ENCODE results near the gene KLHL14. TPM values are rescaled to one million over a fixed set of nuclear protein-coding genes. Genes with fewer than 3 reads are reported as not detected.

KLHL14 gene
- total RNA-seq, 1 donor from 2014 or later = 0.98 TPM

DNA sequence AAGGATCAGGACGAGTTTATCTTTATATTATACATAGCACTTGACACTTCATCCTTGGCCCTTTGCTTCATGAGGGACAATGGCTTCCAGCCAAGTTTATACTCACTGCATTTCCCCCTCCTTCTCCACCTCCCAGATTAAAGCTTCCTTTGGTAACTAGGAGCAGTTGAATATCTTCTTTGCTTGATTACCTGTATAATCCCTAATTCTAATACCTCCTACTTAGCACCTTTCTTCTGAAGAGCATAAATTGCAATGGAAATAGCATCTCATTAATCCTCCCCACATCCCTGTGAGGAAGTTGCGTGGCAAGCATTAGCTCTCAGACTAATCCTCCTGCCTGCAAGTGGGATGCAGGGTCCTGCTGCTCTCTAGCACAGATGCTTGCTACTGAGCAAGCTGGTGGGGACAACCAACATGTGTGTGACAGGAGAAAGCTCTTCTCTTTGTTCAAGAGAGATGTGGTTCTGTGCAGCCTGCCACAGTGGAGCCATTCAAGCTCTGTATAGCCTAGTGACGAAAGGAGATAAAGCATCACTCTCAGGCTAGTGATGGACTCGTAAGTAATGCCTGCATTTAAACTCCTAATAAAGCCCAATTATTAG, 19.1 kb downstream of the KLHL14 start:
- H3K4me1 ChIP-seq = no peaks in the 10 kb centered on the region
- intact Hi-C loops (cut with DNase I) = no loop called here
- H3K27ac ChIP-seq = no peak overlapping the region
- no peak overlapping the region for H3K4me3 ChIP-seq
- DNase-seq (ENCODE audit: extremely low spot score in 2 of 2) = no peak
- H3K36me3 ChIP-seq = no peaks in the 10 kb centered on the region
- no peak for TF ChIP-seq POLR2A (IDR thresholded peaks at IDR 0.05)
- no peak for TF ChIP-seq POLR2AphosphoS5 (IDR thresholded peaks at IDR 0.05; ENCODE audit: insufficient read depth in 1 of 2, low read depth in 1 of 2)
- TF ChIP-seq, protein P1, sequence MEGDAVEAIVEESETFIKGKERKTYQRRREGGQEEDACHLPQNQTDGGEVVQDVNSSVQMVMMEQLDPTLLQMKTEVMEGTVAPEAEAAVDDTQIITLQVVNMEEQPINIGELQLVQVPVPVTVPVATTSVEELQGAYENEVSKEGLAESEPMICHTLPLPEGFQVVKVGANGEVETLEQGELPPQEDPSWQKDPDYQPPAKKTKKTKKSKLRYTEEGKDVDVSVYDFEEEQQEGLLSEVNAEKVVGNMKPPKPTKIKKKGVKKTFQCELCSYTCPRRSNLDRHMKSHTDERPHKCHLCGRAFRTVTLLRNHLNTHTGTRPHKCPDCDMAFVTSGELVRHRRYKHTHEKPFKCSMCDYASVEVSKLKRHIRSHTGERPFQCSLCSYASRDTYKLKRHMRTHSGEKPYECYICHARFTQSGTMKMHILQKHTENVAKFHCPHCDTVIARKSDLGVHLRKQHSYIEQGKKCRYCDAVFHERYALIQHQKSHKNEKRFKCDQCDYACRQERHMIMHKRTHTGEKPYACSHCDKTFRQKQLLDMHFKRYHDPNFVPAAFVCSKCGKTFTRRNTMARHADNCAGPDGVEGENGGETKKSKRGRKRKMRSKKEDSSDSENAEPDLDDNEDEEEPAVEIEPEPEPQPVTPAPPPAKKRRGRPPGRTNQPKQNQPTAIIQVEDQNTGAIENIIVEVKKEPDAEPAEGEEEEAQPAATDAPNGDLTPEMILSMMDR (IDR thresholded peaks at IDR 0.05) = no peak
- no peaks in the 10 kb centered on the region for H3K9me3 ChIP-seq
- no peaks in the 10 kb centered on the region for H3K27me3 ChIP-seq

DNA sequence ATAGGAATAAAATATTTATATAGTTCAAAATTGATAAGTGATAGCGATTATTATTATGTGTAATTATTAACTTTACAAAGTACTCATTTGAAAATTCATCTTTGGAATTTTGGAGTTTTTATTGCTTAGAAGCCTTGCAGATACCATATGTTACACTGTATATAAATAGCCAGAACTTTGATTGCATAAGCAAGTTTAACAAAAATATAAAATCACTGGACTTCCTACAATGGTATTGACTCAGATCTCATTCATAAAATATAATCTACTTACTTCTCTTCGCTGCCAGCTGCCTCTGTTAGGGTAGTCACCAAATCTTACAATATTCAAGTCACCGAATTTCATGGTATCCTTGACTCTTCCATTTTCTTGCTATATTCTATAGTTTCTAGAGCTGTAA, 22.5 kb downstream of the KLHL14 start:
- no peak overlapping the region for H3K4me3 ChIP-seq
- DNase-seq (ENCODE audit: extremely low spot score in 2 of 2) = no peak
- H3K36me3 ChIP-seq = no peaks in the 10 kb centered on the region
- no peaks in the 10 kb centered on the region for H3K27me3 ChIP-seq
- TF ChIP-seq POLR2AphosphoS5 (IDR thresholded peaks at IDR 0.05; ENCODE audit: insufficient read depth in 1 of 2, low read depth in 1 of 2) (no peak), POLR2A (IDR thresholded peaks at IDR 0.05) (no peak)
- TF ChIP-seq, protein P1 (IDR thresholded peaks at IDR 0.05) = no peak
- H3K27ac ChIP-seq = no peak overlapping the region
- H3K9me3 ChIP-seq = no peaks in the 10 kb centered on the region
- intact Hi-C loops (cut with DNase I) = no loop called here
- H3K4me1 ChIP-seq = no peaks in the 10 kb centered on the region

DNA sequence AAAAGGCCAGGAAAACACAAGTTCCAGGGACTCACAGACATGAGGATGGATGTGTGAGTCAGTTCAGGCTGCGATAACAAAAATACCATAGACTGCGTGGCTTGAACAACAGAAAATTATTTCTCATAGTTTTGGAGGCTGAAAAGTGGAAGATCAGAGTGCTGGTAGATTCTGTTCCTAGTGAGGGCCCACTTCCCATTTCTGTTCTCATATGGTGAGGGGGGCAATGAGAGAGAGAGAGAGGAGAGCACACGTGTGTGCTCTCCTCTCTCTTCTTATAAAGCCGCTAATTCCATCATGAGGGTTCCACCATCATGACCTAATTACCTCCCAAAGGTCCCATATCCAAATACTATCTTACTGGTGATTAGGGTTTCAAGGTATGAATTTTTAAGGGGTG, 23.0 kb downstream of the KLHL14 start:
- DNase-seq (ENCODE audit: extremely low spot score in 2 of 2) = no peak
- no peaks in the 10 kb centered on the region for H3K36me3 ChIP-seq
- H3K27me3 ChIP-seq = no peaks in the 10 kb centered on the region
- no peaks in the 10 kb centered on the region for H3K9me3 ChIP-seq
- TF ChIP-seq POLR2A (IDR thresholded peaks at IDR 0.05) = no peak
- TF ChIP-seq, protein P1 (IDR thresholded peaks at IDR 0.05) = no peak
- no peak for TF ChIP-seq POLR2AphosphoS5 (IDR thresholded peaks at IDR 0.05; ENCODE audit: insufficient read depth in 1 of 2, low read depth in 1 of 2)
- no peaks in the 10 kb centered on the region for H3K4me1 ChIP-seq
- no peak overlapping the region for H3K27ac ChIP-seq
- H3K4me3 ChIP-seq = no peak overlapping the region
- intact Hi-C loops (cut with DNase I) = no loop called here

DNA sequence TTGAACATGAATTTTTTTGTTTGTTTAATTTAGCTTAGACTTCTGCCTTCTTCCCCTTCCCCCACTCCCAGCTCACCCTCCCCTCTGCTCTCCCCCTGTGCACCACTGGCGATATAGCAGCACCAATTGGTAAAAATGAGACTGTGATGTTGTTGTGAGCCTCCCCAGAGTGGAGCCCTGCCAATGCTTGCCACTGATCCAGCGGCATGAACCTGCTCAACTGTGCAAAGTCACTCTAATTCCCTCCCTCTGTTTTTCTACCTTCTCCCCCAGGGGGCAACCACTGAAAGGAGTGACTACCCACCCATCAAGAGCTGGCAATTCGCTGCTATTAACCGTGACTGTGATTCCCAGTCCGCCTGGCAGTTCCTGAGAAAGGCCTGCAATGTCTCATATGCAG, 30.2 kb downstream of the KLHL14 start:
- Histone ChIP-seq H3K4me1 (no peaks in the 10 kb centered on the region), H3K9me3 (no peaks in the 10 kb centered on the region), H3K4me3 (no peak overlapping the region), H3K27ac (no peak overlapping the region), H3K36me3 (no peaks in the 10 kb centered on the region), H3K27me3 (no peaks in the 10 kb centered on the region)
- no peak for TF ChIP-seq POLR2A (IDR thresholded peaks at IDR 0.05)
- TF ChIP-seq, protein P1 (IDR thresholded peaks at IDR 0.05) = no peak
- no peak for DNase-seq (ENCODE audit: extremely low spot score in 2 of 2)
- intact Hi-C loops (cut with DNase I) = no loop called here

DNA sequence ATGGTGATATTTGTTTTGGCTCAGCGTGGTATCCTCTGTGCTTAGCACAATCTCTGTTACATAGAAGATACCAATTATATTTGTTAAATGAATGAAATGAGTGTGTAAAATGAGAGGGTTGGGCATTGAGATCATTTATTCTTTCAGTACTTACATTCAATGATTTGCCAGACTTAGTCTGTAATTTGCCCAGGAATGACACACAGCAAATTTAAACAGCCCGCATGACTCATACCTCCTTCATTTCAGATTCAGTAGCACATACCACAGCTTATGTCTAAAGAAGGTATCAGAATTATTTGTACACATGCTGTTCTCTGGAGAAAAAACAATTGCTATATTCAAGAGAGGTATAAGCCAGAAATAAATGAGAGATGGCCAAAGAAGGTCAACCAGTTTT, 37.0 kb downstream of the KLHL14 start:
- no peak overlapping the region for H3K27ac ChIP-seq
- intact Hi-C loops (cut with DNase I) = no loop called here
- no peak for TF ChIP-seq POLR2AphosphoS5 (IDR thresholded peaks at IDR 0.05; ENCODE audit: insufficient read depth in 1 of 2, low read depth in 1 of 2)
- no peak for TF ChIP-seq POLR2A (IDR thresholded peaks at IDR 0.05)
- TF ChIP-seq, protein P1 (IDR thresholded peaks at IDR 0.05) = no peak
- H3K4me3 ChIP-seq = no peak overlapping the region
- H3K36me3 ChIP-seq = no peaks in the 10 kb centered on the region
- H3K27me3 ChIP-seq = no peaks in the 10 kb centered on the region
- no peak for DNase-seq (ENCODE audit: extremely low spot score in 2 of 2)
- H3K4me1 ChIP-seq = no peaks in the 10 kb centered on the region
- no peaks in the 10 kb centered on the region for H3K9me3 ChIP-seq
